Measurements from ENCODE around the gene ASPM. TPM values are rescaled to one million over a fixed set of nuclear protein-coding genes. Genes with fewer than 3 reads are reported as not detected.

The ASPM gene
- total RNA-seq, 1 donor from 2014 or later, result 17.5 TPM

Other genes starting within 250 kb of the ASPM start
- not detected in 2 replicates for gene CFHR2, start 202.9 kb downstream of the ASPM start, total RNA-seq
- not detected in 2 replicates for gene CFHR5, start 169.1 kb downstream of the ASPM start, total RNA-seq
- not detected in 2 replicates for gene F13B, start 79.4 kb downstream of the ASPM start, total RNA-seq
- gene ZBTB41, start 54.6 kb upstream of the ASPM start, total RNA-seq, result 12.5 and 13.1 TPM in 2 replicates
- not detected in 2 replicates for gene CRB1, start 121.6 kb upstream of the ASPM start, total RNA-seq